Ovary (tissue), 9 donors: ENCODE measurements around the gene IL6R. TPM values are rescaled to one million over a fixed set of nuclear protein-coding genes. Genes with fewer than 3 reads are reported as not detected.

Source experiments
- DNase-seq, 5 donors: peaks; one replicate each; pipeline ENCODE4 v3.0.0-alpha.2; 2019 to 2020
- H3K27ac ChIP-seq, 2 donors: fragments of 200-600 bp; one replicate each; pipeline versions ENCODE4 v1.5.1 to v1.8.0; 2019 to 2022
- H3K27me3 ChIP-seq: fragments of 200-600 bp; one replicate; pipeline ENCODE4 v1.8.0; 2022
- H3K36me3 ChIP-seq: fragments of 200-600 bp; sonication (generic); one replicate; pipeline ENCODE4 v1.5.1; 2019
- H3K4me1 ChIP-seq: one replicate; pipeline ENCODE4 v1.8.1; 2013; ENCODE audit warnings: mild to moderate bottlenecking, moderate library complexity; ENCODE audit not compliant: insufficient read depth
- H3K4me3 ChIP-seq: fragments of 200-600 bp; sonication (generic); one replicate; pipeline ENCODE4 v1.5.1; 2017
- H3K9me3 ChIP-seq, 2 donors: fragments of 200-600 bp in 1 of 2; sonication (generic) in 1 of 2; one replicate each; pipeline versions ENCODE4 v1.5.1 to v1.8.1; 2013 to 2019; ENCODE audit warnings: mild to moderate bottlenecking in 1 of 2, moderate library complexity in 1 of 2
- CTCF ChIP-seq, 3 donors: fragments of 450-650 bp in 2 of 3; fragments of 200-600 bp in 1 of 3; IDR thresholded peaks; one replicate each; pipeline versions ENCODE4 v1.5.1 to v1.8.0; 2016 to 2022; ENCODE audit warnings: antibody characterized with exemption in 3 of 3, mild to moderate bottlenecking in 1 of 3
- EP300 ChIP-seq: sonication (generic); formaldehyde crosslinking; IDR thresholded peaks from one replicate; pipeline ENCODE4 v1.6.1; 2017; ENCODE audit warnings: antibody characterized with exemption
- POLR2A ChIP-seq: fragments of 450-650 bp; IDR thresholded peaks from one replicate; pipeline ENCODE4 v1.6.1; 2017; ENCODE audit warnings: antibody characterized with exemption, mild to moderate bottlenecking, moderate library complexity
- WGBS, 3 donors: extraction: QIAGEN DNeasy Blood & Tissue Kit in 1 of 3; methylation state at CpG; one replicate each; pipeline versions ENCODE4 v1.1.5 to v1.1.7; 2013 to 2017; 5-methylcytosine and 5-hydroxymethylcytosine counted together
- intact Hi-C, 4 donors: fragments of 100-400 bp; cut with DNase I; formaldehyde crosslinking; loops; one replicate each; pipeline versions ENCODE4 v1.11.0 to v1.15.1; 2022 to 2023
- polyA plus RNA-seq, 2 donors: library from polyadenylated mRNA; stranded (reverse); fragments of 200-250 nt in 1 of 2; fragments of 350-450 nt in 1 of 2; fragmentation: Illumina TruSeq in 1 of 2; extraction: RNeasy Lipid Tissue Mini Kit (QIAGEN cat#74804) in 1 of 2; gene quantifications; one replicate each; pipeline ENCODE4 v1.2.3, GENCODE V29; 2013 to 2014
- total RNA-seq, 7 donors: library from RNA; depleted of rRNA in 2 of 7; stranded (reverse); fragments of >200 nt in 2 of 7; fragmentation: NEBNext Ultra II Directional in 3 of 7; extraction: Animal tissue kit (Norgen Biotek cat#: 25700) in 3 of 7; gene quantifications; one replicate each; pipeline versions ENCODE4 v1.1.0 to v1.2.4, GENCODE V29; 2016 to 2023
- donor health status: DM: no; HTN: no; CAD: no; lungs with moderate emphysema.
- donor health status: DM: no; HTN: no; CAD: no.
- donor health status: Bipolar disorder and iron deficiency.
- donor health status: DM: yes; HTN: yes; CAD: no.
- donor health status: DM: no; HTN: no; CAD: no.
- donor health status: DM: yes; HTN: yes; CAD: no.

The IL6R gene
- total and polyA plus RNA-seq, 9 donors = 6.5 to 37.0 (median 12.2) TPM

DNA sequence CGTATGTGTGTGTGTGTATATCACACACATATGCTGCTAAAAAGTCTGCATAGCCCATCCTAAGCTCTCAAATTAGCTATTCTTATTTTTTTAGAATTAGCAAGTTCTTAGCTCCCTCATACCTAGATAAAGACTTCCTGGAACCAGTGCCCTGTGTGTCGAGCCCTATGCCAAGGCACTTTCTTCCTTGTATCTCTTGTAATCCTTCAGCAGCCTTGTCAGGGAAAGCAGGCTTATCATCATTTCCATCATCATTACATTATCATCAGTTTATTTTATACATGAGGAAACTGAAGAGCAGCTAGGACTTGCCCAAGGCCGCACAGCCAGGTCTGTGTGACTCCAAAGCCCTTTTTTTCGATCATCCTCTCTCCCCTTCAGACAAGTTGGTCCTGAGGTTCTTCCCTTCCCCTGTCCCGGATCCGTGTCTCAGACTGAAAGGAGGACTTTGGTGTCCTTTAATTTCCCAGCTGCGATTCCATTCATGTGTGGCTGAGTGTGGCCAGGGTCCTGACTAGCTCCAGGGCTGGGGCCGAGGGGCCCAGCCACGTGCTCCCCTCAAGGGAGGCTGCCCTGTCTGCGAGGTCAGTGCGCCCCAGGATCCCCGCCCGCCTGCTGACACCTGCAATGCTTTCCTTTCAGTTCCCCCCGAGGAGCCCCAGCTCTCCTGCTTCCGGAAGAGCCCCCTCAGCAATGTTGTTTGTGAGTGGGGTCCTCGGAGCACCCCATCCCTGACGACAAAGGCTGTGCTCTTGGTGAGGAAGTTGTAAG lies 24.9 kb downstream of the IL6R start:
- H3K27ac ChIP-seq = no peak overlapping the region
- no peaks in the 10 kb centered on the region for H3K9me3 ChIP-seq
- 77 to 84% (median 80%) methylated on average over 17 of the region's 17 CpGs for WGBS, 3 donors
- intact Hi-C loops = no loop called here
- no peak for DNase-seq
- no peak for TF ChIP-seq EP300
- no peak for TF ChIP-seq POLR2A
- TF ChIP-seq CTCF (IDR thresholded peaks at IDR 0.05) = no peak
- no peak overlapping the region for H3K4me3 ChIP-seq
- peaks cover 8% of the 10 kb centered on the region for H3K4me1 ChIP-seq
- H3K27me3 ChIP-seq = no peaks in the 10 kb centered on the region
- H3K36me3 ChIP-seq = no peaks in the 10 kb centered on the region

DNA sequence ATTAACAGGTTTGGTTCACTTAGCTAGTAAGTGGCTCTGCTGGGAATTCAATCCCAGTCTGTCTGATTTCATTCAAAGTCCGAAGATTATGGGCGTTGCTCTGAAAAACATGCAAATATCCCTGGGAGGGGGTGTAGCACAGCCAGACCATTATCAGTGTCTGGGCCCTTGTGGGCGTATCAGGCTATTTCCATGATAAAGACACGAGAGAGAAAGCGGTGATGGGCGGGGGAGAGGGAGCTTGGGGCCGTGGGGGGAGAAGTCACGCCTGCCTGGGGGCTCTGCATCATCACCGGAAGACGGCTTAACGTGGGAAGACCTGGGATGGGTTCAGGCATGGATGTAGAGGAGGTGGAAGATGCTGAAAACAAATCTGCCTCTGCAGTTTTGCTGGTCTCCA lies 25.8 kb downstream of the IL6R start:
- intact Hi-C loops = no loop called here
- peaks cover 8% of the 10 kb centered on the region for H3K4me1 ChIP-seq
- H3K36me3 ChIP-seq = no peaks in the 10 kb centered on the region
- TF ChIP-seq CTCF (IDR thresholded peaks at IDR 0.05) = no peak
- TF ChIP-seq EP300 = no peak
- no peak for TF ChIP-seq POLR2A
- H3K27me3 ChIP-seq = no peaks in the 10 kb centered on the region
- DNase-seq = no peak
- H3K27ac ChIP-seq = no peak overlapping the region
- 18 to 34% (median 25%) methylated on average over 11 of the region's 11 CpGs for whole genome bisulfite sequencing, 3 donors
- H3K9me3 ChIP-seq = no peaks in the 10 kb centered on the region
- no peak overlapping the region for H3K4me3 ChIP-seq

DNA sequence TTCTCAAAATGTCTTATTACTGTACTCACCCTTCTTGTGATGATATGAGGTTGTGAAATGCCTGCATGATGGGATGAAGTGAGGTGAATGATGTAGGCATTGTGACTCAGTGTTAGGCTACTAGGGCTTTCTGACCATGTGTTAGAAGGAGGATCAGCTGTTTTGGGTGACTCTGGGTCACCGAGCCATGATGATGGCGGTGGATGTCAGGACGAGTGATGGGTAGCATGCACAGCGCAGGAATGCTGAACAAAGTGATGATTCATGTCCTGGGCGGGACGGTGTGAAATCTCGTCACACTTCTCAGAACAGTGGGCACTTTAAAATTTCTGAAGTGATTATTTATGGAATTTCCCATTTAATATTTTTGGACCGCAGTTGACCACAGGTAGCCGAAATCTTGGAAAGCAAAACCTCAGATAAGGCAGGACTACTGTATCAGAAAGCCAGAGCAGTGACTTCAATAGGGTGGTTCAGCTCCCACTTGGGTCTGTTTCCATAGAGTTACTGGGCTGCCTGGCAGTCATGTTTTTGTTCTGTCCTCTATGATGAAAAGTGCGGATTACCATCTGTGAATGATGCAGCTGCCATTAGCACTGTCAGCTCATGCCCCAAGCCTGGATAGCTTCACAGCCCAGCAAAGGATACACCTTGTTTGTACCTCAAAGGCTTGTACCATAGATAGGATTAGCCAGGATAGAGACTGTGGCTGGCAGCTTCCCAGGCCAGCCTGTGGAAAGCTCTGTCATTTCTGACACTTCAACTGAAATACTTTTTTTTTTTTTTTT lies 26.6 kb downstream of the IL6R start:
- Histone ChIP-seq H3K27me3 (no peaks in the 10 kb centered on the region), H3K36me3 (no peaks in the 10 kb centered on the region), H3K9me3 (no peaks in the 10 kb centered on the region), H3K4me3 (no peak overlapping the region), H3K4me1 (peaks cover 8% of the 10 kb centered on the region), H3K27ac (no peak overlapping the region)
- DNase-seq = no peak
- intact Hi-C loops = no loop called here
- TF ChIP-seq EP300 (no peak), CTCF (IDR thresholded peaks at IDR 0.05) (no peak), POLR2A (no peak)
- 75 to 82% (median 78%) methylated on average over 10 of the region's 10 CpGs for WGBS, 3 donors

DNA sequence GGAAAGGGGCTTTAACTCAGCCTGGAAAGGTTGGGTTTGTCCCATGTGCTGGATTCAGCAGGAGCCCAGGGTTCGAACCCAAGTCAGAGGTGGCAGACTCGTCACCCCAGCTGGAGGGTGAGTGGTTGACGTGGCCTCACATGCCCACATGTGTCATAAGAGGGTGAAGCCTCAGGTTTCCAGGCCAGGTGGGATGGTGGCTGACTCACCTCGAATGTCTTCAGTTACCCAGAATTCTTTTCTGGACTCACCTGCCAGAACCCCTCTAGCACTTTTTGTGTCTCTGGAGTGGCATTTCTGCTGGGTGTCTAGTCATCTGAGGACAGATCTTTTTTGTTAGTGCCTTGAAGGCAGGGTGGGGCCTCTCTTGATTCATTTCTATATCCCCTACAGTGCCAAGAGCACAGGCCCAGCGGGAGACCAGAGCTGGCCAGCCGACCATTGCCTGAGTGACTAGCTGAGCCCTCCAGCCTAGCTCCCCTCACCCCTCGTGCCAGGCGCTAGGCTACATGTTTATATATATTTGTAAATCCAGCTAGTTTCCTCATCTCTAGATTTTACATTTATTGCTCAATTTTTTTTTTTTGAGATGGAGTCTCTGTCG lies 28.1 kb downstream of the IL6R start:
- intact Hi-C loops = no loop called here
- DNase-seq = no peak
- peaks cover 7% of the 10 kb centered on the region for H3K4me1 ChIP-seq
- TF ChIP-seq POLR2A (no peak), EP300 (no peak), CTCF (IDR thresholded peaks at IDR 0.05) (no peak)
- no peaks in the 10 kb centered on the region for H3K27me3 ChIP-seq
- no peak overlapping the region for H3K27ac ChIP-seq
- no peak overlapping the region for H3K4me3 ChIP-seq
- WGBS, 3 donors = 89 to 94% (median 90%) methylated on average over 9 of the region's 9 CpGs
- H3K36me3 ChIP-seq = no peaks in the 10 kb centered on the region
- no peaks in the 10 kb centered on the region for H3K9me3 ChIP-seq
